Liver (tissue), 9 donors: ENCODE measurements around the gene GIPR. TPM values are rescaled to one million over a fixed set of nuclear protein-coding genes. Genes with fewer than 3 reads are reported as not detected.

Experiments used
- DNase-seq: peaks from one replicate; pipeline ENCODE4 v3.0.0-alpha.2; 2017; ENCODE audit warnings: low spot score
- H3K27ac ChIP-seq, 2 donors: one replicate each; pipeline ENCODE4 v1.7.0; 2013; ENCODE audit warnings: inconsistent platforms in 2 of 2, low read length in 2 of 2, control low read depth in 1 of 2, low read depth in 1 of 2, mild to moderate bottlenecking in 1 of 2
- H3K27me3 ChIP-seq, 4 donors: one replicate each; pipeline versions ENCODE4 v1.6.1 to v1.7.0; 2013; ENCODE audit warnings: low read length in 3 of 4, inconsistent platforms in 1 of 4, mild to moderate bottlenecking in 1 of 4, moderate library complexity in 1 of 4; ENCODE audit not compliant: control insufficient read depth in 4 of 4, insufficient read depth in 4 of 4
- H3K36me3 ChIP-seq, 4 donors: one replicate each; pipeline versions ENCODE4 v1.6.1 to v1.7.0; 2013; ENCODE audit warnings: low read length in 3 of 4, mild to moderate bottlenecking in 3 of 4, low read depth in 1 of 4, moderate library complexity in 1 of 4; ENCODE audit not compliant: control insufficient read depth in 4 of 4, insufficient read depth in 3 of 4
- H3K4me1 ChIP-seq, 4 donors: one replicate each; pipeline versions ENCODE4 v1.6.1 to v1.7.0; 2013; ENCODE audit warnings: low read length in 3 of 4, mild to moderate bottlenecking in 3 of 4, moderate library complexity in 1 of 4; ENCODE audit not compliant: control insufficient read depth in 4 of 4, insufficient read depth in 4 of 4
- H3K4me3 ChIP-seq, 3 donors: one replicate each; pipeline versions ENCODE4 v1.6.1 to v1.7.0; 2013; ENCODE audit warnings: low read length in 3 of 3, control low read depth in 1 of 3, low read depth in 1 of 3, mild to moderate bottlenecking in 1 of 3
- H3K9ac ChIP-seq, 2 donors: one replicate each; pipeline ENCODE4 v1.7.0; 2013; ENCODE audit warnings: low read length in 2 of 2, mild to moderate bottlenecking in 2 of 2, moderate library complexity in 2 of 2, control low read depth in 1 of 2, low read depth in 1 of 2
- H3K9me3 ChIP-seq, 4 donors: one replicate each; pipeline versions ENCODE4 v1.6.1 to v1.7.0; 2013; ENCODE audit warnings: low read length in 3 of 4; ENCODE audit not compliant: control insufficient read depth in 4 of 4
- EGR1 ChIP-seq, 2 donors: IDR thresholded peaks; 2 replicates each; pipeline ENCODE4 v1.6.1; 2016 to 2018; ENCODE audit warnings: antibody characterized with exemption in 2 of 2, low read depth in 2 of 2
- GABPA ChIP-seq, 2 donors: IDR thresholded peaks in 1 of 2; conservative IDR thresholded peaks in 1 of 2; 2 replicates each; pipeline ENCODE4 v1.6.1; 2016; ENCODE audit warnings: antibody characterized with exemption in 2 of 2, mild to moderate bottlenecking in 1 of 2, moderate library complexity in 1 of 2
- HNF4G ChIP-seq: IDR thresholded peaks from 2 replicates; pipeline ENCODE4 v1.6.1; 2016; ENCODE audit warnings: antibody characterized with exemption
- JUND ChIP-seq, 2 donors: IDR thresholded peaks; 2 replicates each; pipeline ENCODE4 v1.6.1; 2016; ENCODE audit warnings: antibody characterized with exemption in 2 of 2
- NR2F2 ChIP-seq: IDR thresholded peaks from 2 replicates; pipeline ENCODE4 v1.6.1; 2016; ENCODE audit warnings: antibody characterized with exemption
- RAD21 ChIP-seq, 2 donors: IDR thresholded peaks; 2 replicates each; pipeline ENCODE4 v1.6.1; 2016; ENCODE audit warnings: antibody characterized with exemption in 2 of 2, mild to moderate bottlenecking in 2 of 2
- REST ChIP-seq: IDR thresholded peaks from 2 replicates; pipeline ENCODE4 v1.6.1; 2016; ENCODE audit warnings: antibody characterized with exemption, mild to moderate bottlenecking
- RXRA ChIP-seq, 2 donors: IDR thresholded peaks; 2 replicates each; pipeline ENCODE4 v1.6.1; 2017 to 2018; ENCODE audit warnings: antibody characterized with exemption in 2 of 2, mild to moderate bottlenecking in 1 of 2
- SP1 ChIP-seq: IDR thresholded peaks from 2 replicates; pipeline ENCODE4 v1.6.1; 2018; ENCODE audit warnings: antibody characterized with exemption, mild to moderate bottlenecking
- TAF1 ChIP-seq: conservative IDR thresholded peaks from 2 replicates; pipeline ENCODE4 v1.6.1; 2016; ENCODE audit warnings: antibody characterized with exemption, mild to moderate bottlenecking
- WGBS: extraction: QIAGEN DNeasy Blood & Tissue Kit; methylation state at CpG from one replicate; pipeline ENCODE4 v1.1.7; 2013; 5-methylcytosine and 5-hydroxymethylcytosine counted together
- polyA plus RNA-seq, 2 donors: library from polyadenylated mRNA; stranded (reverse) in 1 of 2; unstranded in 1 of 2; fragments of 200-250 nt in 1 of 2; fragments of >200 nt in 1 of 2; fragmentation: Nextera tagmentation in 1 of 2; extraction: Ambion mirVana in 1 of 2; gene quantifications; one replicate each; pipeline versions ENCODE4 v1.2.1 to v1.2.3, GENCODE V29; 2013 to 2015
- total RNA-seq, 2 donors: library from RNA; depleted of rRNA; stranded (reverse); fragments of >200 nt; gene quantifications; one replicate each; pipeline ENCODE4 v1.2.3, GENCODE V29; 2014
- TF ChIP-seq, protein P1 (sequence below): IDR thresholded peaks from 2 replicates; pipeline ENCODE4 v1.6.1; 2016; ENCODE audit warnings: antibody characterized with exemption
- TF ChIP-seq, protein P2 (sequence below): IDR thresholded peaks from 2 replicates; pipeline ENCODE4 v1.6.1; 2016; ENCODE audit warnings: antibody characterized with exemption
- TF ChIP-seq, protein P3 (sequence below): fragments of 150-350 bp; IDR thresholded peaks from 2 replicates; pipeline ENCODE4 v1.5.1; 2017; ENCODE audit warnings: improper control_type of control experiment, low read depth, low read length; ENCODE audit not compliant: missing input control
- TF ChIP-seq, protein P4 (sequence below): IDR thresholded peaks from 2 replicates; pipeline ENCODE4 v1.6.1; 2016; ENCODE audit warnings: antibody characterized with exemption
- donor health status: healthy.
- donor health status: healthy.
- donor health status: healthy.
- donor health status: healthy.
- donor health status: healthy.

GIPR gene
- total and polyA plus RNA-seq, 4 donors: 0.05 to 0.50 (median 0.07) TPM

- TF ChIP-seq, protein P1, sequence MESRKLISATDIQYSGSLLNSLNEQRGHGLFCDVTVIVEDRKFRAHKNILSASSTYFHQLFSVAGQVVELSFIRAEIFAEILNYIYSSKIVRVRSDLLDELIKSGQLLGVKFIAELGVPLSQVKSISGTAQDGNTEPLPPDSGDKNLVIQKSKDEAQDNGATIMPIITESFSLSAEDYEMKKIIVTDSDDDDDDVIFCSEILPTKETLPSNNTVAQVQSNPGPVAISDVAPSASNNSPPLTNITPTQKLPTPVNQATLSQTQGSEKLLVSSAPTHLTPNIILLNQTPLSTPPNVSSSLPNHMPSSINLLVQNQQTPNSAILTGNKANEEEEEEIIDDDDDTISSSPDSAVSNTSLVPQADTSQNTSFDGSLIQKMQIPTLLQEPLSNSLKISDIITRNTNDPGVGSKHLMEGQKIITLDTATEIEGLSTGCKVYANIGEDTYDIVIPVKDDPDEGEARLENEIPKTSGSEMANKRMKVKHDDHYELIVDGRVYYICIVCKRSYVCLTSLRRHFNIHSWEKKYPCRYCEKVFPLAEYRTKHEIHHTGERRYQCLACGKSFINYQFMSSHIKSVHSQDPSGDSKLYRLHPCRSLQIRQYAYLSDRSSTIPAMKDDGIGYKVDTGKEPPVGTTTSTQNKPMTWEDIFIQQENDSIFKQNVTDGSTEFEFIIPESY: no peak
- TF ChIP-seq SP1: no peak
Measured at GRCh38 chr19:45659096-45659729, 8.8 kb upstream of the GIPR start (continued).

GRCh38 chr19:45660636-45661035 lies 7.4 kb upstream of the GIPR start:
- Histone ChIP-seq H3K27ac (no peak overlapping the region), H3K9me3 (no peaks in the 10 kb centered on the region), H3K4me1 (no peaks in the 10 kb centered on the region), H3K27me3 (peaks cover 0 to 3% (median 0%) of the 10 kb centered on the region in 4 donors), H3K9ac (no peak overlapping the region), H3K36me3 (no peaks in the 10 kb centered on the region), H3K4me3 (no peak overlapping the region)
- WGBS: 54% methylated on average over 8 of the region's 8 CpGs
- no peak for TF ChIP-seq REST
- TF ChIP-seq SP1: no peak
- no peak for TF ChIP-seq TAF1
- TF ChIP-seq, protein P2, sequence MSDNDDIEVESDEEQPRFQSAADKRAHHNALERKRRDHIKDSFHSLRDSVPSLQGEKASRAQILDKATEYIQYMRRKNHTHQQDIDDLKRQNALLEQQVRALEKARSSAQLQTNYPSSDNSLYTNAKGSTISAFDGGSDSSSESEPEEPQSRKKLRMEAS: no peak
- no peak for TF ChIP-seq EGR1 (IDR thresholded peaks at IDR 0.05; ENCODE audit: low read depth in 2 of 2)
- TF ChIP-seq NR2F2: no peak
- TF ChIP-seq, protein P1: no peak
- TF ChIP-seq, protein P3, sequence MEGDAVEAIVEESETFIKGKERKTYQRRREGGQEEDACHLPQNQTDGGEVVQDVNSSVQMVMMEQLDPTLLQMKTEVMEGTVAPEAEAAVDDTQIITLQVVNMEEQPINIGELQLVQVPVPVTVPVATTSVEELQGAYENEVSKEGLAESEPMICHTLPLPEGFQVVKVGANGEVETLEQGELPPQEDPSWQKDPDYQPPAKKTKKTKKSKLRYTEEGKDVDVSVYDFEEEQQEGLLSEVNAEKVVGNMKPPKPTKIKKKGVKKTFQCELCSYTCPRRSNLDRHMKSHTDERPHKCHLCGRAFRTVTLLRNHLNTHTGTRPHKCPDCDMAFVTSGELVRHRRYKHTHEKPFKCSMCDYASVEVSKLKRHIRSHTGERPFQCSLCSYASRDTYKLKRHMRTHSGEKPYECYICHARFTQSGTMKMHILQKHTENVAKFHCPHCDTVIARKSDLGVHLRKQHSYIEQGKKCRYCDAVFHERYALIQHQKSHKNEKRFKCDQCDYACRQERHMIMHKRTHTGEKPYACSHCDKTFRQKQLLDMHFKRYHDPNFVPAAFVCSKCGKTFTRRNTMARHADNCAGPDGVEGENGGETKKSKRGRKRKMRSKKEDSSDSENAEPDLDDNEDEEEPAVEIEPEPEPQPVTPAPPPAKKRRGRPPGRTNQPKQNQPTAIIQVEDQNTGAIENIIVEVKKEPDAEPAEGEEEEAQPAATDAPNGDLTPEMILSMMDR: no peak
- TF ChIP-seq RXRA (IDR thresholded peaks at IDR 0.05): no peak
- TF ChIP-seq RAD21 (IDR thresholded peaks at IDR 0.05): no peak
- TF ChIP-seq JUND (IDR thresholded peaks at IDR 0.05): no peak
- no peak for TF ChIP-seq HNF4G
- TF ChIP-seq GABPA (IDR thresholded peaks at IDR 0.05 in 1 of 2, conservative IDR thresholded peaks at IDR 0.05 in 1 of 2): no peak
- TF ChIP-seq, protein P4, sequence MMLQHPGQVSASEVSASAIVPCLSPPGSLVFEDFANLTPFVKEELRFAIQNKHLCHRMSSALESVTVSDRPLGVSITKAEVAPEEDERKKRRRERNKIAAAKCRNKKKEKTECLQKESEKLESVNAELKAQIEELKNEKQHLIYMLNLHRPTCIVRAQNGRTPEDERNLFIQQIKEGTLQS: no peak
- no peak for DNase-seq
